Neuron (in vitro differentiated cells): ENCODE measurements around the gene RHPN2.
"Not testable (repeated sequence)": the region's sequence is repeated elsewhere in the genome, so short reads cannot be mapped to it uniquely, and the experiment has no call there.

Experiments
- H2AFZ ChIP-seq: one replicate; pipeline ENCODE4 v1.6.1; 2013; ENCODE audit warnings: low read depth, mild to moderate bottlenecking, inconsistent platforms, low read length, moderate library complexity
- H3K27me3 ChIP-seq: one replicate; pipeline ENCODE4 v1.6.1; 2013; ENCODE audit warnings: low read length; ENCODE audit not compliant: insufficient read depth
- H3K36me3 ChIP-seq: one replicate; pipeline ENCODE4 v1.6.1; 2013; ENCODE audit warnings: low read length; ENCODE audit not compliant: insufficient read depth
- H3K4me1 ChIP-seq: one replicate; pipeline ENCODE4 v1.6.1; 2013; ENCODE audit warnings: low read length; ENCODE audit not compliant: insufficient read depth
- H3K4me3 ChIP-seq: 2 replicates; pipeline ENCODE4 v1.5.1; 2013; ENCODE audit warnings: mild to moderate bottlenecking, low read length, moderate library complexity
- H3K9me3 ChIP-seq: one replicate; pipeline ENCODE4 v1.6.1; 2013; ENCODE audit warnings: low read length

Gene RHPN2

GRCh38 chr19:33035461-33035860 is 29.2 kb downstream of the RHPN2 start:
- no peaks in the 10 kb centered on the region for H3K4me1 ChIP-seq
- H3K36me3 ChIP-seq: no peaks in the 10 kb centered on the region
- H3K27me3 ChIP-seq: no peaks in the 10 kb centered on the region
- H2AFZ ChIP-seq: no peak overlapping the region
- H3K9me3 ChIP-seq: peaks cover 2% of the 10 kb centered on the region
- H3K4me3 ChIP-seq: no peak overlapping the region

- peaks cover 7% of the 10 kb centered on the region for H3K9me3 ChIP-seq
- H3K4me3 ChIP-seq: no peak overlapping the region
- no peak overlapping the region for H2AFZ ChIP-seq
- no peaks in the 10 kb centered on the region for H3K4me1 ChIP-seq
- H3K27me3 ChIP-seq: no peaks in the 10 kb centered on the region
- no peaks in the 10 kb centered on the region for H3K36me3 ChIP-seq
Observed at GRCh38 chr19:33032218-33032781, 32.4 kb downstream of the RHPN2 start.

- no peaks in the 10 kb centered on the region for H3K36me3 ChIP-seq
- H3K4me1 ChIP-seq: no peaks in the 10 kb centered on the region
- H3K9me3 ChIP-seq: peaks cover 7% of the 10 kb centered on the region
- H3K27me3 ChIP-seq: no peaks in the 10 kb centered on the region
- H3K4me3 ChIP-seq: no peak overlapping the region
- no peak overlapping the region for H2AFZ ChIP-seq
Observed at GRCh38 chr19:33029746-33030303, 34.9 kb downstream of the RHPN2 start.

- H3K4me3 ChIP-seq, H3K27me3 ChIP-seq, H3K36me3 ChIP-seq, H3K4me1 ChIP-seq, H3K9me3 ChIP-seq, H2AFZ ChIP-seq: not testable (repeated sequence)
Observed at GRCh38 chr19:33026602-33027001, 38.1 kb downstream of the RHPN2 start.

GRCh38 chr19:33025468-33026238 is 39.0 kb downstream of the RHPN2 start:
- not testable (repeated sequence) for H3K4me3 ChIP-seq, H3K9me3 ChIP-seq, H2AFZ ChIP-seq, H3K27me3 ChIP-seq, H3K36me3 ChIP-seq, H3K4me1 ChIP-seq

GRCh38 chr19:33024398-33024797 is 40.3 kb downstream of the RHPN2 start:
- peaks cover 2% of the 10 kb centered on the region for H3K9me3 ChIP-seq
- no peaks in the 10 kb centered on the region for H3K36me3 ChIP-seq
- H2AFZ ChIP-seq: no peak overlapping the region
- no peaks in the 10 kb centered on the region for H3K27me3 ChIP-seq
- no peaks in the 10 kb centered on the region for H3K4me1 ChIP-seq
- no peak overlapping the region for H3K4me3 ChIP-seq

GRCh38 chr19:33022472-33023116 is 42.1 kb downstream of the RHPN2 start:
- H3K4me1 ChIP-seq: no peaks in the 10 kb centered on the region
- no peaks in the 10 kb centered on the region for H3K36me3 ChIP-seq
- H3K4me3 ChIP-seq: no peak overlapping the region
- no peaks in the 10 kb centered on the region for H3K9me3 ChIP-seq
- no peaks in the 10 kb centered on the region for H3K27me3 ChIP-seq
- H2AFZ ChIP-seq: no peak overlapping the region

- H3K36me3 ChIP-seq: peaks cover 20% of the 10 kb centered on the region
- not testable (repeated sequence) for H3K27me3 ChIP-seq, H3K4me3 ChIP-seq, H3K9me3 ChIP-seq, H3K4me1 ChIP-seq, H2AFZ ChIP-seq
Observed at GRCh38 chr19:33010891-33011290, 53.8 kb downstream of the RHPN2 start.

- no peak overlapping the region for H2AFZ ChIP-seq
- H3K4me1 ChIP-seq: no peaks in the 10 kb centered on the region
- no peak overlapping the region for H3K4me3 ChIP-seq
- H3K27me3 ChIP-seq: no peaks in the 10 kb centered on the region
- peaks cover 2% of the 10 kb centered on the region for H3K9me3 ChIP-seq
- H3K36me3 ChIP-seq: peaks cover 20% of the 10 kb centered on the region
Observed at GRCh38 chr19:33008738-33009137, 56.0 kb downstream of the RHPN2 start.

- Histone ChIP-seq H3K27me3 (no peaks in the 10 kb centered on the region), H3K36me3 (peaks cover 12% of the 10 kb centered on the region), H3K4me1 (no peaks in the 10 kb centered on the region), H2AFZ (no peak overlapping the region), H3K9me3 (peaks cover 2% of the 10 kb centered on the region), H3K4me3 (no peak overlapping the region)
Observed at GRCh38 chr19:33005440-33005839, 59.2 kb downstream of the RHPN2 start.

DNA sequence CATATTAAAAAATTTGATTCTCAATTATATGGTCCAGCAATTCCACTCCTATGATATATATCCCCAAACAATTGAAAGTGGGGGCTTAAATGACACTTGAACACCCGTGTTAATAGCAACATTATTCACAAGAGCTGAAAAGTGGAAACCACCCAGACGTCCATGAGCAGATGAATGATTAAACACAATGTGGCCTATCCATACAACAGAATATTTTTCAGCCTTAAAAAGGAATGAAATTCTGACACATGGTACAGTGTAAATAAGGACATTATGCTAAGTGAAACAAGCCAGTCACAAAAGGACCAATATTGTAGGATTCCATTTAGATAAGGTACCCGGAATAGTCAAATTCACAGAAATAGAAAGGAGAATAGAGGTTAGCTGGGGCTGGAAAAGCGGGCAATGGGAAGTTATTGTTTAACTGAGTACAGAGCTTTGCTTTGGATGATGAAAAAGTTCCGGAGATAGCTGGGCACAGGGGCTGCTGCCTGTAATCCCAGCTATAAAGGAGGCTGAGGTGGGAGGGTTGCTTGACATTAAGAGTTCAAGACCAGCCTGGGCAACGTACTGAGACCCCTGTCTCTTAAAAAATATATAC is 61.2 kb downstream of the RHPN2 start:
- H2AFZ ChIP-seq, H3K4me3 ChIP-seq, H3K9me3 ChIP-seq, H3K27me3 ChIP-seq, H3K4me1 ChIP-seq: not testable (repeated sequence)
- H3K36me3 ChIP-seq: peaks cover 10% of the 10 kb centered on the region

DNA sequence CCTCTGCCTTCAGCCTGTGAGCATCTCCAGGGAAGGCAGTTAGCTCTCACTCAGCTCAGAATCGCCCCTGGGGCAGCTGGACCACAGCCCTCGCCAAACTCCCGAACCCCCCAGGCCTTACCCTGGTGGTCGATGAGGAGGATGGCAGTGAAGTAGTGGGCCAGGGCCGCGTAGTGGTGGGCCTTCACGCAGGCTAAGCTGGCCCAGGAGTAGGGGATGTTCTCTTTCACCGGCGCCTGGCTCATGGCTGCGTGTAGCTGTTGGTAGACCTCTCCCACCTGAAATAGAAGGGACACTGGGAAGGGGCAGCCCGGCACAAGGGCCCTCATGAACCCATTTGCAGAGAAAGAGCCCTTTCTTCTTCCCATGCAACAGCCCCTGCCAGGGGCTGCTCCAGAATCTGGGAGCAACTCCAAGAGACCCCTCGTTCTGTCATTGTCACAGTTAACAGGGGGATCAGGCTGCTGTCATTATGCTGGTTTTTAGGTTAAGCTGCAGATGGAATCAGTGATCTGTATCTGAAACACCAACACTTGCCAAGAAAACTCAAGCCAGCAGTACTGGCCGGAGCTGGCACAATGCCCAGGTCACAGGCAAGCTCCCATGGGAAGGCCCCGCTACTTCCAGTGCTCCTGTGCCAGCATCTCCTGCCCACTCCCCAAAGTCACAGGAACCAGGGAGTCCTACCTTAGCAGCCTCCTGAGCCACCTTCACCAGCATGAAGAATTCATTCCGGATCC is 62.4 kb downstream of the RHPN2 start:
- H3K36me3 ChIP-seq: peaks cover 12% of the 10 kb centered on the region
- not testable (repeated sequence) for H2AFZ ChIP-seq, H3K9me3 ChIP-seq, H3K4me1 ChIP-seq, H3K27me3 ChIP-seq, H3K4me3 ChIP-seq
